Thyroid gland (tissue), 4 donors: ENCODE results near the gene SRSF3. TPM values are rescaled to one million over a fixed set of nuclear protein-coding genes. Genes with fewer than 3 reads are reported as not detected.
A peak's percentile ranks its signal among the peaks of the same experiment; 100 is the strongest.
"Not testable (repeated sequence)": the region's sequence is repeated elsewhere in the genome, so short reads cannot be mapped to it uniquely, and the experiment has no call there.

Source experiments
- DNase-seq, 2 donors: peaks; one replicate each; pipeline ENCODE4 v3.0.0-alpha.2; 2019
- H3K27ac ChIP-seq, 3 donors: fragments of 200-600 bp; sonication (generic); 1 replicate in 2 of 3; 2 replicates in 1 of 3; pipeline ENCODE4 v1.5.1; 2016 to 2019; ENCODE audit warnings: mild to moderate bottlenecking in 1 of 3, moderate library complexity in 1 of 3
- H3K27me3 ChIP-seq: fragments of 200-600 bp; sonication (generic); one replicate; pipeline ENCODE4 v1.5.1; 2019
- H3K36me3 ChIP-seq, 2 donors: fragments of 200-600 bp; sonication (generic); one replicate each; pipeline ENCODE4 v1.5.1; 2016 to 2019
- H3K4me1 ChIP-seq, 2 donors: fragments of 200-600 bp; sonication (generic); one replicate each; pipeline ENCODE4 v1.5.1; 2017 to 2019
- H3K4me3 ChIP-seq, 3 donors: fragments of 200-600 bp; sonication (generic); replicated peaks in 1 of 3; 1 replicate in 2 of 3; 2 replicates in 1 of 3; pipeline ENCODE4 v1.5.1; 2016; ENCODE audit warnings: mild to moderate bottlenecking in 1 of 3
- H3K9me3 ChIP-seq: fragments of 200-600 bp; sonication (generic); one replicate; pipeline ENCODE4 v1.5.1; 2017
- CTCF ChIP-seq, 6 experiments: fragments of 200-600 bp in 3 of 6; fragments of 450-650 bp in 3 of 6; sonication (generic) in 3 of 6; IDR thresholded peaks; one replicate each; pipeline ENCODE4 v1.5.1; 2016 to 2019; ENCODE audit warnings: antibody characterized with exemption in 6 of 6, mild to moderate bottlenecking in 2 of 6, inconsistent platforms in 1 of 6, moderate library complexity in 1 of 6
- POLR2A ChIP-seq, 2 donors: fragments of 450-650 bp; IDR thresholded peaks; one replicate each; pipeline ENCODE4 v1.6.1; 2017; ENCODE audit warnings: antibody characterized with exemption in 2 of 2, mild to moderate bottlenecking in 2 of 2, moderate library complexity in 1 of 2
- WGBS, 2 donors: methylation state at CpG; one replicate each; pipeline ENCODE4 v1.1.5; 2017; 5-methylcytosine and 5-hydroxymethylcytosine counted together
- intact Hi-C: fragments of 100-400 bp; cut with DNase I; formaldehyde crosslinking; loops from one replicate; pipeline ENCODE4 v1.15.1; 2023
- total RNA-seq, 4 donors: library from RNA; depleted of rRNA; stranded (reverse); fragments of >200 nt; gene quantifications; one replicate each; pipeline ENCODE4 v1.2.3, GENCODE V29; 2016

Gene SRSF3
- total RNA-seq, 4 donors from 2014 or later = 120 to 287 (median 144) TPM

DNA sequence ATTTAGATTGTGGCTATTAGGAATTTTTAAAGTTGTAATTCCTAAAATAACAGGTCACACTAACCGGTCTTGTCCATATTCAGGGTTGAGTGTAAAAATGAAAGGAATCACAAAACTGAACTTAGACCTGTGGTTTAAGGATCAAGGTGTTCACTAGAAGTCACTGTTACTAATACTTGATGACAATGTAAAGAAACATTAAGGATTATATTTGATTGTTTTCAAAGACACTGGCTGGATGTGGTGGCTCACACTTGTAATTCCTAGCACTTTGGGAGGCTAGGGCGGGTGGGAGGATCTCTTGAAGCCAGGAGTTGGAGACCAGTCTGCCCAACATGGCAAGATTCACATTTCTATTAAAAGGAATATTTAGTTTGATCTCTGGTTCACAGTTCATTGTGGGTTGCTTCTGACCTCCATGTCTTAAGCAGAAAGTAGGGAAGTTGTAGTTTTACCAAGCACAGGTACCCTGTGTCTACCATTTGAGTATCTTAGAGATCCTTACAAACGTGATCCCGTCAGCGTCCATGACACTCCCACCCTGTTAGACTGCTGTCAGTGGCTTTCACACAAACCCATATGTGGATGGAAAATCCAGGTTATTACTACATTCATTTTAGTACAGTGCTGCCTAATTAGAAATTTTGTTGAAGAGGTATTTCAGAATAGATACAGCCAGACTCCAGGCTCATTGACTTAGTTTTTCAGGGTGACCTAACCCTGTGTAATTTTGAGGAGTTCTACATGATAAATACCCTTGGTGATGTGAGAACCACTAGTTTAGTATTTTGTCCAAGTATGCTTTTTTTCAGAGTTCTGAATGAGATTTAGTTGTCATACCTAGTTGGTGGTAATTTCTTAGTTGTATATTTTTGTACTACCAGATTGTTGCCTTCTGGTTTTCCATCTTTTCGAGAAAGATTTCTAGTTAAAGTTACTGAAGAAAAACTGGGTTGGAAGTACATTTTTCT lies 10.2 kb downstream of the SRSF3 start:
- H3K4me1 ChIP-seq = peaks cover 25 to 81% of the 10 kb centered on the region in 2 donors
- no peak for DNase-seq
- H3K27ac ChIP-seq = no peak overlapping the region
- TF ChIP-seq POLR2A (IDR thresholded peaks at IDR 0.05) = no peak
- TF ChIP-seq CTCF (IDR thresholded peaks at IDR 0.05) = no peak
- no peaks in the 10 kb centered on the region for H3K9me3 ChIP-seq
- intact Hi-C loops = no loop called here
- no peaks in the 10 kb centered on the region for H3K27me3 ChIP-seq
- peaks cover 77 to 80% of the 10 kb centered on the region in 2 donors for H3K36me3 ChIP-seq
- no peak overlapping the region for H3K4me3 ChIP-seq
- WGBS, 2 donors = 94% methylated on average over 6 of the region's 6 CpGs

DNA sequence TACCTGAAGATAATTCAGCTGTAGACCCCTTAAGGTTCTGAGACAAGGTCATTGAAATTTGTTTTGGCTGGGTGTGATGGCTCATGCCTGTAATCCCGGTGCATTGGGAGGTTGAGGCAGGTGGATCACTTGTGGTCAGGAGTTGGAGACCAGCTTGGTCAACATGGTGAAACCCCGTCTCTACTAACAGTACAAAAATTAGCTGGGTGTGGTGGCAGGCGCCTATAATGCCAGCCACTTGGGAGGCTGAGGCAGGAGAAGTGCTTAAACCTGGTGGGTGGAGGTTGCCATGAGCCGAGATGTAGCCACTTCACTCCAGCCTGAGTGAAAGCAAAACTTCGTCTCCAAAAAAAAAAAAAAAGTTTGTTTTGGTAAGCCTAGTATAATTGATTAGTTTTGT lies 11.0 kb downstream of the SRSF3 start:
- no peak for TF ChIP-seq POLR2A (IDR thresholded peaks at IDR 0.05)
- TF ChIP-seq CTCF (IDR thresholded peaks at IDR 0.05) = no peak
- Histone ChIP-seq H3K36me3 (peaks cover 70 to 72% of the 10 kb centered on the region in 2 donors), H3K9me3 (no peaks in the 10 kb centered on the region), H3K4me3 (no peak overlapping the region), H3K27me3 (no peaks in the 10 kb centered on the region), H3K27ac (no peak overlapping the region), H3K4me1 (peaks cover 25 to 74% of the 10 kb centered on the region in 2 donors)
- intact Hi-C loops = no loop called here
- WGBS, 2 donors = 76 to 77% methylated on average over 5 of the region's 5 CpGs
- DNase-seq = no peak

GRCh38 chr6:36605560-36606391 lies 11.6 kb downstream of the SRSF3 start:
- H3K27ac ChIP-seq = no peak overlapping the region
- DNase-seq = no peak
- intact Hi-C loops = no loop called here
- H3K4me1 ChIP-seq = peaks cover 25 to 69% of the 10 kb centered on the region in 2 donors
- TF ChIP-seq CTCF (IDR thresholded peaks at IDR 0.05) (no peak), POLR2A (IDR thresholded peaks at IDR 0.05) (no peak)
- H3K4me3 ChIP-seq = no peak overlapping the region
- H3K36me3 ChIP-seq = peaks cover 63 to 66% of the 10 kb centered on the region in 2 donors
- WGBS, 2 donors = 86 to 87% methylated on average over 7 of the region's 7 CpGs
- no peaks in the 10 kb centered on the region for H3K27me3 ChIP-seq
- no peaks in the 10 kb centered on the region for H3K9me3 ChIP-seq

GRCh38 chr6:36607305-36607682 lies 13.1 kb downstream of the SRSF3 start:
- peaks cover 25 to 63% of the 10 kb centered on the region in 2 donors for H3K4me1 ChIP-seq
- H3K9me3 ChIP-seq, H3K4me3 ChIP-seq, H3K27me3 ChIP-seq, intact Hi-C loops: not testable (repeated sequence)
- peaks cover 53 to 62% of the 10 kb centered on the region in 2 donors for H3K36me3 ChIP-seq
- 86 to 88% methylated on average over 8 of the region's 8 CpGs for WGBS, 2 donors
- DNase-seq = peak; percentile 31 to 40
- peak overlapping the region in 2 of 3 donors; percentile 2 to 35 for H3K27ac ChIP-seq

GRCh38 chr6:36607683-36608386 lies 13.7 kb downstream of the SRSF3 start:
- WGBS, 2 donors = 89 to 93% methylated on average over 10 of the region's 10 CpGs
- Histone ChIP-seq H3K4me1 (peaks cover 25 to 57% of the 10 kb centered on the region in 2 donors), H3K27me3 (no peaks in the 10 kb centered on the region), H3K9me3 (no peaks in the 10 kb centered on the region), H3K27ac (peak overlapping the region in 2 of 3 donors; percentile 2 to 35), H3K4me3 (no peak overlapping the region), H3K36me3 (peaks cover 51 to 61% of the 10 kb centered on the region in 2 donors)
- DNase-seq = no peak
- TF ChIP-seq CTCF (IDR thresholded peaks at IDR 0.05) (no peak), POLR2A (IDR thresholded peaks at IDR 0.05) (no peak)
- intact Hi-C loops = no loop called here
